Measurements from ENCODE around the gene TNKS2.
A peak's percentile ranks its signal among the peaks of the same experiment; 100 is the strongest.
"Not testable (repeated sequence)": the region's sequence is repeated elsewhere in the genome, so short reads cannot be mapped to it uniquely, and the experiment has no call there.

Gene TNKS2

GRCh38 chr10:91797048-91797690 lies 1.1 kb upstream of the TNKS2 start:
- DNase-seq: no peak

- no peak for DNase-seq
Measured at GRCh38 chr10:91798649-91799611, 704 bp downstream of the TNKS2 start.

- no peak for DNase-seq
Measured at GRCh38 chr10:91799612-91799975, 1.4 kb downstream of the TNKS2 start.

DNA sequence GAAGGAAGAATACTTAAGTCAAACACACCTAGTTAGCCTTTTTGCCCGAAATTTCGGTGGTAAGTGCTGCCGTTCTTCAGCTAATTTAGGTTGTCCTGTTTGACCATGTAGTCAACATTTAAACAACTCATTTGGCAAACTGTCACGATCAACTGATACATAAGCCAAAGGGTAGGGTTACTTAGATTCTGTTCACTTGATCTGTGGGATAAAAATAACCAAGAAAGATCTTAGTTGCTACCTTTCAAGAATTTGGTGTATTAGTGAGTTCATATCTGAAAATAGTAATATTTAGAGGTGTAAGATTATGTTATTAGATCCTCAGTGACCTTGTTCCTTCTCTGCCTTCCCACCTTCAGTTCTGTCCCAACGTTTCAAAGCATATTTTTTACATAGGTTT lies 2.0 kb downstream of the TNKS2 start:
- no peak for DNase-seq

DNA sequence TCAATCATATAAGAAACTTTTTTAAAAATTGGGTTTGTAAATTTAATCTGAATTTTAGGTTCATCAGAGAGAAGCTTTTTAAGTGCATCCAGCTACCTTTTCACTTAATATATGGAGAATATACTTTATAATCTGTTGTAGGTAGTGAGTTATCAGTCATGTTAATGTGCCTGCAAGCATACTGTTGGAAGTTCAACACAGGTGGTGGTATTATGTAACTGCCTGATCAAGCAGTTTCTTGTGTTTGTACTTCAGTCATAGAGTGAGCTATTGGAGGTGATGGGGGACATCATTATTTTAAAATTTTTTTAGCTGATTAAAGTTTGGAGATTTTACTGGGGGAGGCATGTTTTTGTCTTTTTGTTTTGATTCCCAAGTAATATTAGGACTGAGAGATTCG lies 2.5 kb downstream of the TNKS2 start:
- DNase-seq: no peak

GRCh38 chr10:91803386-91804125 lies 5.3 kb downstream of the TNKS2 start:
- no peak for DNase-seq

GRCh38 chr10:91804126-91804510 lies 5.9 kb downstream of the TNKS2 start:
- no peak for DNase-seq

DNA sequence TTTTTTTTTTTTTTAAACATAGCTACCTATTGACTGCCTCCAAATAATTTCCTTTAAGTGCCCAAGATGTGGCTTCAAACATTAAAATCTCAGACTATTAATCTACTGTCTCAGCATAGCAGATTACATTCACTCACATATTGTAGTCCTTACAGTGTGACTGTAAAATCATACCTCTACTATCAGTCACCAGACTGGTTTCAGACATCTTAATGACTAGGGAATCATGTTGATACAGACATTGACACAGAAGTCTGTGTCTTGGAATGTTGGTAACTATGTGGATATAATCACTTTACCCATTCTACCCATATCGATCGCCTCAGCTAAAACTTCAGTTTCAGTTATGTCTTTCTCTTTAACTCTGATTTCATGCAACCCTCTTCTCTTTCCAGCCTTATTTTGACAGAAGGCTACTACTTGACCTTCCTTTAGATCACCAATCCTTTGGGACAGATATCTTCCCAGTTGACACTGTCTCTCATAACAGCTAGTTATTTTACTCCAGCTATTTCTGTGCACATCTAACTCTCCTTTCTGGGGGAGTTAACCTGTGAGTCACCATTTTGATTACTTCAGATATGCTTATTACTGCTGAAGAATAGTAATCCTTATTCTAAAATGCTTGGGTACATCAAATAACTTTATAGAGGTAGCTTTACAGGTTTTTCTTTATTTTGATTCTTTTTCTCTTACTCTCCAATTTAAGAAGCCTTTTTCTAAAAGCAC lies 7.0 kb downstream of the TNKS2 start:
- no peak for DNase-seq

DNA sequence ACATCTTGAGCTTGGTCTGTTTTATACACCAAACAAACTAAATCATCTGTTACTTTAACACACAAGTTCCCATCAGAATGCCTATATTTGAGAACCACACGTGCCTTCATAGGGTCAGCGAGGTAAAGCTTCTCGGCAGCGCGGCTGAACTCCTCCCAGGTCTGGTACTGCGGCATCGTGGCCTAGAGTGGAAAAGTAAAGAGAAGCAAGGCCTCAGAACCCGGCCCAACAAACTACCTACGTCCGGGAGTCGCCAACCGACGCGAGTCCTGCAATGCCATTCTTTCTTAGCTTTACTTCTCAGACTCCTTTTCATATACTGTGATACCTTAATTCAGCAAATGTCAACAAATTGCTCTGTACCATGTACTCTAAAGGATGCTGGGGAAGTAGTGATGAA lies 9.0 kb downstream of the TNKS2 start:
- not testable (repeated sequence) for DNase-seq

DNA sequence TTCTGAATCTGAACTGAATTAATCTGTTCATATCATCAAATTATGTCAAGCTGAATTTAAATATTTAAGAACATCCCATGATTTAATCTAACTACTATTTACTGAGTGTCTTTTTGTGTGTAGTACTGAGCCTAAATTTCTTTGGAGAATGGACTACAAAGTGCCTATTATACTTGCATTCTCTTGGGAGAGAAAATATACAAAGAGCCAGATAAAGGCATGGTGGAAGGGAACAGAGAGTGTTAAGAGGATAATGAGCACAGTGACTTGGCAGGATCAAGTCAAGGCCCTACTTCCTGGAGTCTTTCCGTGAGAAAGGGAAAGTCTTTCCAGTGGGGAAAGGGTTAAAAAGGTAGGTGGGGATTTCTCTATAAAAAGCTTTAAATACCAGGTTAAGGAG lies 15.0 kb downstream of the TNKS2 start:
- DNase-seq: no peak

DNA sequence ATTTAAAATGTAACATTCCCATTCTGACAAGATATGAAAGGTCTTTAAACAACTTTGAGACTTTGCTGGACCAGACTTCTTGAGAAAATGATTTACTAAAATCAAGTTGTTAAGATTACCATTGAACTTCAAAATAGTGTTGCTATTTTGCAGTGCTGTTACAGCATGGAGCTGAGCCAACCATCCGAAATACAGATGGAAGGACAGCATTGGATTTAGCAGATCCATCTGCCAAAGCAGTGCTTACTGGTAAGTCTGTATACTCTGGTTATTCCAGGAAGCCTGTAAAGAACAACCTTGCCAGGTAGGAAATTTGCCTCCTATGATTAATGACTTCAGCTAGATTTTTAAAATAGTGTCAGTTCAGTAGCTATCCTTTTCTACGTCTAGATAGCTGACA lies 18.8 kb downstream of the TNKS2 start:
- DNase-seq: peak; percentile 22

- no peak for DNase-seq
Measured at GRCh38 chr10:91820144-91820543, 21.9 kb downstream of the TNKS2 start.

DNA sequence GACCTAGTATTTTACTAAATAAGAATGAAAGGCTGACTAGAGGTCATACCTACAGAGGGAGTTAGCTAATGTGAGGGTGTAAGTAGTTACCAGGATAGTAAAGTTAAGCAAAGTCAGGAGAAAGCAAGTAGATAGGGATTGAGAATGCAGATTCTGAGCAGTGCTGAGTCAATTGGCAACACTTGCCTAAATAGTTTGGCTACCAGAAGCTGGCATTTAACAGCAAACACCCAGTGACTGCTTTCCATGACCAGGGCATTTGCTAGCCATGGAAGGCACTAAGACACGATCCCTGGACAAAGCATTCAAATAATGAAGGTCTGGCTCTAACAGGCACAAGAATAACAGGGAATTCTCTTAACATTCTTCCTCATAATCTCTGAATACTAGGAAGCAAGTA lies 25.9 kb downstream of the TNKS2 start:
- no peak for DNase-seq

DNA sequence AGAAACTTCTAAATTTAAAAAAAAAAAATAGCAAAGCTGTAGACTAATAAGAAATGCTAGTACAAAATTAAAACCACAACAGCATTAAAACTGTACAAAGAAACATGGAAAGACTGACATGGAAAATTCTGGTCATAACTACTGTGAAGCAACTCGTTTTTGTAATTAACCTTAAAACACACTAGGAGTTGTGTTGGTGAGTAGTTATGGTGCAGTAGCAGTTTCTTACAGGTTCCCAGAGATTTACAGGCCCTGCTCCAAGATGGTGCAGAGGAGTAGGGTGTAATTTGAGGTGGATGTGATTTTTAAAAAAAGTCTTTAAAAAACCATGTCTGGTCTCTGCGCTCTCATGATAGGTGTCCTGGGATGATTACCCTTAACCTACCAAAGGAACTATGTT lies 31.0 kb downstream of the TNKS2 start:
- no peak for DNase-seq

DNA sequence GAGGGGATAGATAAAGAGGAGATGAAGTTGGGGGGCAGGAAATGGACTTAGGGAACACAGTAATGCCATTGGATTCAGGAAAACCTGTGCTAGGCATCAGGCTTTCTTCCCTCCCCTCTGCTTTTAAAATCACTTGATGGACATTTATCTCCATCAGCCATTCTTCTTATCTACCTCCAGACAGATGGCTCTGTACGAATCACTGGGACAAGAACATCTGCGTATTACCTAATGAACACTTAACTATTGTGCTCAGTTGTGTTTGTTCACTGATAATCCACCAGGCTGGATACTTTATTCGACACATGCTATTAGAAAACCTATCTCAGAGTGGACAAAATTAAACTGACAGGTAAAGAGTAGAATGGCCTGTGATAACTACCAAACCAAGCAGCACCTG lies 40.0 kb downstream of the TNKS2 start:
- DNase-seq: peak; percentile 3

GRCh38 chr10:91843083-91843482 lies 44.9 kb downstream of the TNKS2 start:
- DNase-seq: no peak

DNA sequence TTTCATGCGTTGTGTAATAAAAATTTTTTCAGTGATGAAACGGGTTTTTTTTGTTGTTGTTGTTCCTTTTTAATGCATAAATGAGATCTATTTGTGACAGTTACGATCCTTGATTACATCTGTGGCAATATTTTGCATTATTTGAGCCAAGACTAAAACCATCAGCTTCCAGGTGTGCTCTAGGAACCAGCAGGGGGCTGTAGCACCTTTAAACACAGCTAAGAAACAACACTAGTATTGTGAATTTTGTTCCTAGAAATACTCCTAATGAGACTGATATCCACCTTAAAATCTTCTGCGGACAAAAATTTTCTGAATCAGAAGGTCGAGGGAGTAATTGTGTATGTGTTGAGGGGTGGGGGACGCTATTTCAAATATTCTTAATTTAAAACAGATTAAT lies 58.4 kb downstream of the TNKS2 start:
- peak; percentile 2 for DNase-seq

- DNase-seq: no peak
Measured at GRCh38 chr10:91860885-91861284, 62.7 kb downstream of the TNKS2 start.

DNA sequence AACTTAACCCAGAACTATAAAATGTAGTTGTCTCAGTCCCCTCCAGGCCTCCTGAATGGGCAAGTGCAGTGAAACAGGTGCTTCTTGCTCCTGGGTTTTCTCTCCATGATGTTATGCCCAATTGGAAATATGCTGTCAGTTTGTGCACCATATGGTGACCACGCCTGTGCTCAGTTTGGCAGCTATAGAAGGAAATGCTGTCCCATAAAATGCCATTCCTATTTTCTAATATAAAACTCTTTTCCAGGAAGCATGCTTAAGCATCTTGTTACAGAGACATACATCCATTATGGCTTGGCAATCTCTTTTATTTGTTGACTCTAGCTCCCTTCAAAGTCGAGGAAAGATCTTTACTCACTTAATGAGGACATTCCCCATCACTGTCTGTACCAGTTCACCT lies 65.9 kb downstream of the TNKS2 start:
- peak; percentile 58 for DNase-seq

- DNase-seq: no peak
Measured at GRCh38 chr10:91864744-91865143, 66.5 kb downstream of the TNKS2 start.

DNA sequence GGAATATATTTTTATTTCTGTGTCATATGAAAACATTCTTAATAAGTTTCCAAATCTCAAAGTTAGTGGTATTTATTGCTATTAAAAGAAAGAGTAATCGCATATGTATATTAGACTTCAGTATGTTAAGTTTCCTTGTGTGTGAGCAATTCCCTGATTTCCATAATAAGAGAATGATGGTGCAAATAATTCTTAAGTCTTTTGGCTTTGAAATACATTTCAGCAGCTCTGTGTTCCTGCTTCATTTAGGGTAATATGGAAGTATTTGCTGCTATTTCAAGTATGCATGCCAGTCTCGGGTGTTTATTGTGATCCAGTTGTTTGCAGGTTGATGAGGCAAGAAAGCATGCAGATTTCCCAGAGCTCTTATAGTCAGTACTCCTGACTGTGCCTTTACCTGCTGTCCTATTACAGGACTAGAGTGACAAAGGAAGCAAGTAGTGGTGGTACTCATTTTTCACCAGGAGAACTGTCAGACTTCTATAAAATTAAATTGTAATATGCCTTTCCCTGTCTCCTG lies 67.4 kb downstream of the TNKS2 start:
- no peak for DNase-seq

- no peak for DNase-seq
Measured at GRCh38 chr10:91875156-91875555, 76.9 kb downstream of the TNKS2 start.

DNA sequence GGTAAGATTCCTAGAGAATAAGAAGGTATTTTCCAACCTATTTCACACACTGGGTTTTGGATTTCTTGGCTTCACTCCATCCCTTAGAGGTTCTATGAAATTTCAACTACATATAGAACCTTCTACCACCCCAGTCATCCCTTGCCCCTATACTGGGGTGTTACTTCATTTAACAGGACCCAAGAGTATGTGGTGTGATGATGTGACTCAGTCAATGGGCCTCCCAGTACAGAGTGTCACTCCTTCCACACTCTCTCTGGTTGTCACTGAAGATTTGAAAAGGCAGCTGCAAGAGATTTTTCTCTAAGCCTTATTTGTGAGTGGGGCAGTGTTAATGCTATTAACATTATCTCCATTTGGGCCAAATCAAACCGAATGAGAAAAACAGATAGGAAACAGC lies 77.6 kb downstream of the TNKS2 start:
- DNase-seq: no peak
